Endothelial cell of umbilical vein (primary cell): ENCODE results near the gene ZNF462. TPM values are rescaled to one million over a fixed set of nuclear protein-coding genes. Genes with fewer than 3 reads are reported as not detected.

ENCODE experiments used
- BruUV-seq: library from RNA; stranded (reverse); fragments of 400-500 nt; replicated peaks from 2 replicates; lab custom pipeline; 2021; lab: Mats Ljungman, UMichigan
- CTCF ChIA-PET: fragments of 300-600, 350-600 bp; sonication (Branson Sonifier 250); formaldehyde crosslinking; loops from one replicate; lab custom pipeline; 2021; ENCODE audit warnings: antibody characterized with exemption, inconsistent platforms; lab: Charles Lee
- POLR2A ChIA-PET: fragments of 300-600, 350-600 bp; sonication (Branson Sonifier 250); formaldehyde crosslinking; loops from one replicate; lab custom pipeline; 2021; ENCODE audit warnings: antibody characterized with exemption, inconsistent platforms; lab: Charles Lee
- DNase-seq: peaks from one replicate; pipeline ENCODE4 v3.0.0-alpha.2; 2011; ENCODE audit warnings: low read depth, low spot score
- FAIRE-seq: peaks from 2 replicates; lab custom pipeline; 2011; peaks lifted over from hg19 to GRCh38; lab: Jason Lieb, UNC
- H2AFZ ChIP-seq: 2 replicates; pipeline ENCODE4 v1.6.0; 2012; ENCODE audit warnings: low read depth, low read length, control low read depth, inconsistent platforms
- H3K27ac ChIP-seq: 2 replicates; pipeline ENCODE4 v1.5.1; 2011; ENCODE audit warnings: low read depth, mild to moderate bottlenecking, control low read depth, low read length, moderate library complexity; ENCODE audit not compliant: insufficient read depth
- H3K27me3 ChIP-seq, 2 experiments: 2 replicates each; pipeline versions ENCODE4 v1.6.0 to v1.6.1; 2011; ENCODE audit warnings: low read length in 2 of 2, mixed read lengths in 1 of 2; ENCODE audit not compliant: control insufficient read depth in 2 of 2, insufficient read depth in 2 of 2
- H3K36me3 ChIP-seq, 2 experiments: 2 replicates in 1 of 2; 3 replicates in 1 of 2; pipeline ENCODE4 v1.5.1; 2011; ENCODE audit warnings: low read length in 2 of 2, mild to moderate bottlenecking in 1 of 2, moderate library complexity in 1 of 2; ENCODE audit not compliant: control insufficient read depth in 2 of 2, insufficient read depth in 2 of 2; ENCODE audit errors: extremely low read depth in 1 of 2
- H3K4me1 ChIP-seq: 3 replicates; pipeline ENCODE4 v1.5.1; 2011; ENCODE audit warnings: mild to moderate bottlenecking, low read length; ENCODE audit not compliant: control insufficient read depth, insufficient read depth; ENCODE audit errors: extremely low read depth
- H3K4me2 ChIP-seq: 2 replicates; pipeline ENCODE4 v1.6.1; 2011; ENCODE audit warnings: low read length, control low read depth, mixed read lengths; ENCODE audit not compliant: insufficient read depth
- H3K4me3 ChIP-seq, 3 experiments: fragments of 200-600 bp in 1 of 3; sonication (generic), shearing (Covaris generic) in 1 of 3; replicated peaks in 1 of 3; 2 replicates each; pipeline ENCODE4 v1.5.1; 2011 to 2016; ENCODE audit warnings: control low read depth in 3 of 3, low read length in 3 of 3, mild to moderate bottlenecking in 2 of 3, inconsistent platforms in 1 of 3, low read depth in 1 of 3, moderate library complexity in 1 of 3; ENCODE audit not compliant: insufficient read depth in 1 of 3
- H3K79me2 ChIP-seq: 2 replicates; pipeline ENCODE4 v1.6.0; 2012; ENCODE audit warnings: low read length, inconsistent platforms; ENCODE audit not compliant: control insufficient read depth, insufficient read depth
- H3K9ac ChIP-seq: replicated peaks from 2 replicates; pipeline ENCODE3; 2011; ENCODE audit warnings: low read length, control low read depth; ENCODE audit not compliant: insufficient read depth; ENCODE audit errors: extremely low read depth
- H3K9me1 ChIP-seq: replicated peaks from 3 replicates; pipeline ENCODE4 v1.6.0; 2011; ENCODE audit warnings: mild to moderate bottlenecking, low read length; ENCODE audit not compliant: control insufficient read depth, insufficient read depth; ENCODE audit errors: extremely low read depth
- H3K9me3 ChIP-seq: replicated peaks from 2 replicates; pipeline ENCODE4 v1.5.1; 2012; ENCODE audit warnings: low read length, inconsistent platforms; ENCODE audit not compliant: control insufficient read depth, insufficient read depth
- H4K20me1 ChIP-seq: replicated peaks from 2 replicates; pipeline ENCODE3; 2011; ENCODE audit warnings: mild to moderate bottlenecking, low read length; ENCODE audit not compliant: control insufficient read depth, insufficient read depth; ENCODE audit errors: extremely low read depth
- EZH2 ChIP-seq: IDR thresholded peaks from 2 replicates; pipeline ENCODE4 v1.6.1; 2012; ENCODE audit warnings: borderline replicate concordance, low read depth, mild to moderate bottlenecking, moderate library complexity, low read length, inconsistent platforms; ENCODE audit not compliant: severe bottlenecking
- FOS ChIP-seq: IDR thresholded peaks from 2 replicates; pipeline ENCODE4 v1.6.1; 2011; ENCODE audit warnings: mild to moderate bottlenecking, low read length, moderate library complexity, borderline replicate concordance; ENCODE audit not compliant: insufficient read depth
- GATA2 ChIP-seq: IDR thresholded peaks from 2 replicates; pipeline ENCODE4 v1.7.0; 2011; ENCODE audit warnings: low read depth, mild to moderate bottlenecking, moderate library complexity, mixed read lengths, low read length; ENCODE audit not compliant: insufficient read length, insufficient read depth
- JUN ChIP-seq: IDR thresholded peaks from 2 replicates; pipeline ENCODE4 v1.6.1; 2011; ENCODE audit warnings: borderline replicate concordance, low read depth; ENCODE audit not compliant: insufficient read length, insufficient read depth
- MYC ChIP-seq: IDR thresholded peaks from one replicate; pipeline ENCODE4 v1.6.1; 2011; ENCODE audit warnings: mild to moderate bottlenecking, low read depth, low read length
- POLR2A ChIP-seq: IDR thresholded peaks from 2 replicates; pipeline ENCODE4 v1.6.1; 2012; ENCODE audit warnings: low read depth, mild to moderate bottlenecking, control low read depth, low read length
- POLR2AphosphoS5 ChIP-seq: IDR thresholded peaks from 2 replicates; pipeline ENCODE4 v1.6.1; 2012; ENCODE audit warnings: low read depth, mild to moderate bottlenecking, control low read depth, low read length, moderate library complexity; ENCODE audit not compliant: insufficient read depth
- dilution Hi-C: fragments of 300-500 bp; cut with MboI; formaldehyde crosslinking; loops from one replicate; pipeline ENCODE4 v1.15.0; 2019; ENCODE audit warnings: low sequenced_read_pairs; ENCODE audit not compliant: extremely low pct_ligation_motif_present
- intact Hi-C: fragments of 100-400 bp; cut with micrococcal nuclease; formaldehyde crosslinking; loops from one replicate; pipeline ENCODE4 v1.10.0; 2022
- polyA plus RNA-seq, 4 experiments: library from polyadenylated mRNA; depleted of rRNA in 3 of 4; stranded (reverse) in 3 of 4; unstranded in 1 of 4; fragments of >200 nt; gene quantifications; 2 replicates each; pipeline versions ENCODE4 v1.2.1 to v1.2.3, GENCODE V29; 2011 to 2012; ENCODE audit warnings: missing spikeins in 1 of 4
- total RNA-seq: library from RNA; stranded (reverse); gene quantifications from 2 replicates; pipeline ENCODE4 v1.2.3, GENCODE V29; 2021
- TF ChIP-seq, protein P1 (sequence below): IDR thresholded peaks from 2 replicates; pipeline ENCODE4 v1.6.1; 2011; ENCODE audit not compliant: insufficient read depth, insufficient read length
- TF ChIP-seq, protein P2 (sequence below), 2 donors: IDR thresholded peaks; 1 replicate in 1 of 2; 2 replicates in 1 of 2; pipeline ENCODE4 v1.5.1; 2011; ENCODE audit warnings: low read length in 2 of 2, mild to moderate bottlenecking in 2 of 2, moderate library complexity in 2 of 2, control low read depth in 1 of 2, inconsistent platforms in 1 of 2, low read depth in 1 of 2; ENCODE audit not compliant: insufficient read depth in 1 of 2; ENCODE audit errors: extremely low read depth in 1 of 2

ZNF462 gene
- total and polyA plus RNA-seq, 2 donors (not counting 3 experiments of a cell fraction or from before 2014, with no cell fraction given) = 6.2 to 24.7 TPM

GRCh38 chr9:106994463-106994862, 131.5 kb downstream of the ZNF462 start:
- no peaks in the 10 kb centered on the region for H3K9me3 ChIP-seq
- dilution Hi-C loops = no loop called here
- DNase-seq (no peak), FAIRE-seq (no peak)
- H3K27ac ChIP-seq = no peak overlapping the region
- no peaks in the 10 kb centered on the region for H3K27me3 ChIP-seq
- TF ChIP-seq JUN (no peak), POLR2A (no peak), POLR2AphosphoS5 (no peak), FOS (no peak), EZH2 (no peak), GATA2 (no peak), MYC (no peak)
- TF ChIP-seq, protein P1, sequence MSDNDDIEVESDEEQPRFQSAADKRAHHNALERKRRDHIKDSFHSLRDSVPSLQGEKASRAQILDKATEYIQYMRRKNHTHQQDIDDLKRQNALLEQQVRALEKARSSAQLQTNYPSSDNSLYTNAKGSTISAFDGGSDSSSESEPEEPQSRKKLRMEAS = no peak
- TF ChIP-seq, protein P2, sequence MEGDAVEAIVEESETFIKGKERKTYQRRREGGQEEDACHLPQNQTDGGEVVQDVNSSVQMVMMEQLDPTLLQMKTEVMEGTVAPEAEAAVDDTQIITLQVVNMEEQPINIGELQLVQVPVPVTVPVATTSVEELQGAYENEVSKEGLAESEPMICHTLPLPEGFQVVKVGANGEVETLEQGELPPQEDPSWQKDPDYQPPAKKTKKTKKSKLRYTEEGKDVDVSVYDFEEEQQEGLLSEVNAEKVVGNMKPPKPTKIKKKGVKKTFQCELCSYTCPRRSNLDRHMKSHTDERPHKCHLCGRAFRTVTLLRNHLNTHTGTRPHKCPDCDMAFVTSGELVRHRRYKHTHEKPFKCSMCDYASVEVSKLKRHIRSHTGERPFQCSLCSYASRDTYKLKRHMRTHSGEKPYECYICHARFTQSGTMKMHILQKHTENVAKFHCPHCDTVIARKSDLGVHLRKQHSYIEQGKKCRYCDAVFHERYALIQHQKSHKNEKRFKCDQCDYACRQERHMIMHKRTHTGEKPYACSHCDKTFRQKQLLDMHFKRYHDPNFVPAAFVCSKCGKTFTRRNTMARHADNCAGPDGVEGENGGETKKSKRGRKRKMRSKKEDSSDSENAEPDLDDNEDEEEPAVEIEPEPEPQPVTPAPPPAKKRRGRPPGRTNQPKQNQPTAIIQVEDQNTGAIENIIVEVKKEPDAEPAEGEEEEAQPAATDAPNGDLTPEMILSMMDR (IDR thresholded peaks at IDR 0.05; ENCODE audit: extremely low read depth in 1 of 2, insufficient read depth in 1 of 2, low read depth in 1 of 2, low read length in 2 of 2) = no peak
- H3K4me3 ChIP-seq = no peak overlapping the region
- ChIA-PET POLR2A (no interaction called here), CTCF (no interaction called here)
- H3K4me2 ChIP-seq = no peak overlapping the region
- no peaks in the 10 kb centered on the region for H4K20me1 ChIP-seq
- H3K9ac ChIP-seq = no peak overlapping the region
- H3K9me1 ChIP-seq = no peaks in the 10 kb centered on the region
- H2AFZ ChIP-seq = no peak overlapping the region
- no peaks in the 10 kb centered on the region for H3K4me1 ChIP-seq
- intact Hi-C loops = no loop called here
- no TSS peak for BruUV-seq
- no peaks in the 10 kb centered on the region for H3K79me2 ChIP-seq
- no peaks in the 10 kb centered on the region for H3K36me3 ChIP-seq
